HT-29 (cell line): ENCODE data around the gene MRTFA. TPM values are rescaled to one million over a fixed set of nuclear protein-coding genes. Genes with fewer than 3 reads are reported as not detected.
"Not testable (repeated sequence)": the region's sequence is repeated elsewhere in the genome, so short reads cannot be mapped to it uniquely, and the experiment has no call there.

Experiments
- DNase-seq: peaks from one replicate; pipeline ENCODE4 v3.0.0-alpha.2; 2015; ENCODE audit warnings: low spot score
- total RNA-seq: library from RNA; depleted of rRNA; stranded (reverse); fragments of >200 nt; shearing (Covaris generic); gene quantifications from 2 replicates; pipeline ENCODE4 v1.2.3, GENCODE V29; 2014

The MRTFA gene
- total RNA-seq, 1 experiment from 2014 or later = 26.1 TPM

GRCh38 chr22:40628354-40629042 is 8.0 kb downstream of the MRTFA start:
- DNase-seq = no peak

- no peak for DNase-seq
Observed at GRCh38 chr22:40627612-40628011, 8.9 kb downstream of the MRTFA start.

- no peak for DNase-seq
Observed at GRCh38 chr22:40626851-40627250, 9.7 kb downstream of the MRTFA start.

- not testable (repeated sequence) for DNase-seq
Observed at GRCh38 chr22:40625794-40626193, 10.7 kb downstream of the MRTFA start.

GRCh38 chr22:40625281-40625680 is 11.2 kb downstream of the MRTFA start:
- DNase-seq = not testable (repeated sequence)

GRCh38 chr22:40624770-40625169 is 11.7 kb downstream of the MRTFA start:
- DNase-seq = no peak

GRCh38 chr22:40621309-40622151 is 15.0 kb downstream of the MRTFA start:
- DNase-seq = no peak

- DNase-seq = no peak
Observed at GRCh38 chr22:40620464-40621046, 16.0 kb downstream of the MRTFA start.

GRCh38 chr22:40618400-40618799 is 18.1 kb downstream of the MRTFA start:
- DNase-seq = no peak

GRCh38 chr22:40616578-40616977 is 19.9 kb downstream of the MRTFA start:
- DNase-seq = no peak

- no peak for DNase-seq
Observed at GRCh38 chr22:40613067-40613466, 23.5 kb downstream of the MRTFA start.

GRCh38 chr22:40612291-40612751 is 24.2 kb downstream of the MRTFA start:
- no peak for DNase-seq

GRCh38 chr22:40611606-40612005 is 24.9 kb downstream of the MRTFA start:
- DNase-seq = no peak

- DNase-seq = no peak
Observed at GRCh38 chr22:40610329-40610850, 26.1 kb downstream of the MRTFA start.

GRCh38 chr22:40609216-40609615 is 27.3 kb downstream of the MRTFA start:
- no peak for DNase-seq

- DNase-seq = no peak
Observed at GRCh38 chr22:40607506-40607905, 29.0 kb downstream of the MRTFA start.

GRCh38 chr22:40606306-40606705 is 30.2 kb downstream of the MRTFA start:
- DNase-seq = no peak

GRCh38 chr22:40605761-40606160 is 30.8 kb downstream of the MRTFA start:
- peak; percentile 15 for DNase-seq

GRCh38 chr22:40603088-40603605 is 33.4 kb downstream of the MRTFA start:
- DNase-seq = no peak

GRCh38 chr22:40602231-40602630 is 34.3 kb downstream of the MRTFA start:
- DNase-seq = no peak

GRCh38 chr22:40599731-40600130 is 36.8 kb downstream of the MRTFA start:
- DNase-seq = no peak

GRCh38 chr22:40598712-40599111 is 37.8 kb downstream of the MRTFA start:
- DNase-seq = not testable (repeated sequence)
